A549 treated with Mapracorat at 1 μM for 4 hours (cell line): Measurements from ENCODE around the gene GYG2. TPM values are rescaled to one million over a fixed set of nuclear protein-coding genes. Genes with fewer than 3 reads are reported as not detected.

ENCODE experiments used
- total RNA-seq: library from RNA; stranded (reverse); fragments of 200-300 nt; extraction: Qiagen RNA extraction; gene quantifications from 5 replicates; pipeline ENCODE4 v1.2.3, GENCODE V29; 2022

The GYG2 gene
- 3.6 to 5.0 TPM (median 4.3 TPM) in 5 replicates for total RNA-seq

DNA sequence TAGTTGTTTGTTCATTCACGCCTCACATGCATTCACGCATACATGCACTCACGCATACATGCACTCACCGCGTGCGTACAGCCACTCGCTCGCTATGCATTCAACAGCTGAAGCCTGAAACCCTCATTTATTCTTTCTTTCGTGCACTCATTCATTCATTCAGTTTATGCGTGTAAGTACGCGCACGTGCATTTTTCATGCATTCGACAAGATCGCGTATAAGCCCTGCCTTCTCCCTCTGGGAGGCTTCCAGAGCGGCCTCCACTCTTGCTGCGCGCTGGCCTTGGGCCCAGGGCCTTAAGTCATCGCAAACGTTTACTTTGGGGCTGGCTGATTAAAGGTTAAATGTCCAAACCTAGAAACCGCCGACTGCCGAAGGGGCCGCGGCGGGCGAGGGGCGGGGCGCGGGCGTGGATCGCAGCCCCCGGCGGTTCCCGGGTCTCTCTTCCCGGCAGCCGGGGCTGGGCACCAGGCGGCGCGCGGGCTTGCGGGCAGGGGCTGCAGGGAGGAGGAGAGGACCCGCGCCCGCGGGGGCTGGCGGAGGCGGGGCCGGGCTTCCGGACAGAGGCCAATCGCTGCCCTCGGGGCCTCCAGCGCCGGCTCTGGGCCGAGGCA lies at the start of gene GYG2:
GYG2 (plus strand) TSS at position 587 of the 615 bp plus-strand sequence. CDS start 1,259 bp downstream, outside the sequence.

GRCh38 chrX:2928583-2929434 lies 100.1 kb downstream of the GYG2 start, which contains the start of gene ARSD:
ARSD (minus strand) TSS chrX:2929339; CDS start chrX:2929275, 64 bp downstream.

Other genes starting within 250 kb of the GYG2 start
- 298 to 311 TPM (median 304 TPM) in 5 replicates for gene CD99, start 137.6 kb upstream of the GYG2 start, total RNA-seq
- gene XG, start 76.9 kb upstream of the GYG2 start, total RNA-seq: not detected in 5 replicates
- 12.0 to 15.0 TPM (median 13.8 TPM) in 5 replicates for gene ARSD, start 100.4 kb downstream of the GYG2 start, total RNA-seq
- gene ARSH, start 177.6 kb downstream of the GYG2 start, total RNA-seq: not detected in 5 replicates
- not detected in 5 replicates for gene ARSF, start 212.5 kb downstream of the GYG2 start, total RNA-seq